Activated CD4-positive, CD25-positive, alpha-beta regulatory T cell treated with anti-CD3 and anti-CD28 coated beads, Interleukin-2, amount 50 U/mL, for 72 hours (primary cell): ENCODE data around the gene SRRM4.

ENCODE experiments used
- DNase-seq: peaks from one replicate; pipeline ENCODE4 v3.0.0; 2021

The SRRM4 gene

GRCh38 chr12:119128527-119128926 is 147.2 kb downstream of the SRRM4 start:
- no peak for DNase-seq

- DNase-seq: no peak
Measured at GRCh38 chr12:119129827-119130434, 148.6 kb downstream of the SRRM4 start.

- no peak for DNase-seq
Measured at GRCh38 chr12:119130523-119130922, 149.2 kb downstream of the SRRM4 start.

- DNase-seq: no peak
Measured at GRCh38 chr12:119134284-119135072, 153.1 kb downstream of the SRRM4 start.

GRCh38 chr12:119136811-119137410 is 155.6 kb downstream of the SRRM4 start:
- no peak for DNase-seq

GRCh38 chr12:119139448-119139847 is 158.1 kb downstream of the SRRM4 start:
- DNase-seq: no peak

GRCh38 chr12:119145367-119145766 is 164.0 kb downstream of the SRRM4 start:
- DNase-seq: no peak

GRCh38 chr12:119147847-119148448 is 166.6 kb downstream of the SRRM4 start:
- no peak for DNase-seq

GRCh38 chr12:119149270-119149669 is 167.9 kb downstream of the SRRM4 start:
- no peak for DNase-seq

- no peak for DNase-seq
Measured at GRCh38 chr12:119151445-119152026, 170.2 kb downstream of the SRRM4 start.

GRCh38 chr12:119153477-119154434 is 172.4 kb downstream of the SRRM4 start:
- DNase-seq: no peak

GRCh38 chr12:119154435-119154818 is 173.1 kb downstream of the SRRM4 start:
- no peak for DNase-seq

GRCh38 chr12:119156401-119157044 is 175.2 kb downstream of the SRRM4 start:
- DNase-seq: no peak

GRCh38 chr12:119157528-119157927 is 176.2 kb downstream of the SRRM4 start:
- no peak for DNase-seq

GRCh38 chr12:119157978-119158377 is 176.6 kb downstream of the SRRM4 start:
- no peak for DNase-seq

GRCh38 chr12:119158402-119158801 is 177.1 kb downstream of the SRRM4 start:
- no peak for DNase-seq

GRCh38 chr12:119159844-119160243 is 178.5 kb downstream of the SRRM4 start:
- DNase-seq: no peak

GRCh38 chr12:119167902-119168301 is 186.6 kb downstream of the SRRM4 start:
- no peak for DNase-seq

- no peak for DNase-seq
Measured at GRCh38 chr12:119168721-119169120, 187.4 kb downstream of the SRRM4 start.

- no peak for DNase-seq
Measured at GRCh38 chr12:119169150-119169549, 187.8 kb downstream of the SRRM4 start.

- no peak for DNase-seq
Measured at GRCh38 chr12:119171291-119171690, 189.9 kb downstream of the SRRM4 start.
